ENCODE measurements around the gene RGL2.
A peak's percentile ranks its signal among the peaks of the same experiment; 100 is the strongest.

GRCh38 chr6:33314515-33314942, 15.8 kb upstream of the RGL2 start:
- TF ChIP-seq CTCF (IDR thresholded peaks at IDR 0.05) (no peak), POLR2A (IDR thresholded peaks at IDR 0.05) (no peak), POLR2AphosphoS5 (IDR thresholded peaks at IDR 0.05) (peak; percentile 12 to 41 (median 12))

All from breast epithelium (tissue), 3 donors.